ENCODE results near the gene OS9.

Gene OS9

GRCh38 chr12:57755454-57756372 lies 61.8 kb downstream of the OS9 start (continued):
- peak; percentile 60; the same call in 1 of the 2 replicates for TF ChIP-seq REST (tag by site-specific recombination; IDR thresholded peaks at IDR 0.05)
- peak; percentile 49; the same call in 1 of the 2 replicates for TF ChIP-seq KLF8 (tag by site-specific recombination; IDR thresholded peaks at IDR 0.05)
- TF ChIP-seq ZBTB26 (tag by site-specific recombination; optimal IDR thresholded peaks at IDR 0.05) = peak; percentile 82
- no peak for TF ChIP-seq REPIN1 (tag by site-specific recombination; IDR thresholded peaks at IDR 0.05; ENCODE audit: low read depth)
- TF ChIP-seq ZBTB11 (tag by site-specific recombination; conservative IDR thresholded peaks at IDR 0.05; ENCODE audit: low read depth) = 0 out of 2 replicates have a peak, but pooled peaks have one; percentile 22
- peak; percentile 93 for TF ChIP-seq KLF1 (tag by site-specific recombination; IDR thresholded peaks at IDR 0.05)
- peak; percentile 78 for TF ChIP-seq ZNF600 (tag by site-specific recombination; IDR thresholded peaks at IDR 0.05)
- 0 out of 2 replicates have a peak, but pooled peaks have one; percentile 22 for TF ChIP-seq ZBTB7A (tag by site-specific recombination; IDR thresholded peaks at IDR 0.05; ENCODE audit: low read depth)
- TF ChIP-seq ZNF423 (tag by site-specific recombination; IDR thresholded peaks at IDR 0.05) = peak; percentile 85
- peak; percentile 74; the same call in 1 of the 2 replicates for TF ChIP-seq ZBTB20 (tag by site-specific recombination; IDR thresholded peaks at IDR 0.05)

GRCh38 chr12:57756406-57757341 lies 62.7 kb downstream of the OS9 start:
- ChIA-PET CTCF (interaction anchor here (0.6 to 2.4 kb wide), 12 partner anchors 10 to 151 kb away, joined by 3 to 26 read pairs (median 3); partner anchors contain the start of genes CYP27B1, EEF1AKMT3, METTL1 and TSFM), POLR2A (interaction anchor here (1.4 to 2.0 kb wide), 3 partner anchors 10 to 15 kb away, joined by 4 to 8 read pairs (median 6); partner anchors contain the start of genes CYP27B1, EEF1AKMT3, METTL1 and TSPAN31)
- H3K27ac ChIP-seq (ENCODE audit: extremely low read depth, low read depth, low read length) = no peak overlapping the region
- TF ChIP-seq CTCF (tag by site-specific recombination; IDR thresholded peaks at IDR 0.05) (peak; percentile 80), PATZ1 (tag by site-specific recombination; IDR thresholded peaks at IDR 0.05) (peak; percentile 54; the same call in 1 of the 2 replicates), ZNF394 (tag by site-specific recombination; IDR thresholded peaks at IDR 0.05; ENCODE audit: borderline replicate concordance) (0 out of 2 replicates have a peak, but pooled peaks have one; percentile 40), PRDM1 (tag by site-specific recombination; IDR thresholded peaks at IDR 0.05) (peak; percentile 74), ZNF366 (tag by site-specific recombination; conservative IDR thresholded peaks at IDR 0.05) (peak; percentile 73), ZBTB10 (tag by site-specific recombination; IDR thresholded peaks at IDR 0.05) (peak; percentile 62; the same call in 1 of the 2 replicates)

More at GRCh38 chr12:57756406-57757341, 62.7 kb downstream of the OS9 start:
- H3K36me3 ChIP-seq (ENCODE audit: control insufficient read depth in 2 of 2, insufficient read depth in 1 of 2, low read length in 2 of 2) = peaks cover 10 to 40% of the 10 kb centered on the region in 2 experiments
- H3K4me3 ChIP-seq (ENCODE audit: low read depth, low read length) = no peak overlapping the region; the same call in none of the 2 replicates
- peaks cover 16% of the 10 kb centered on the region for H3K4me1 ChIP-seq (ENCODE audit: control insufficient read depth, insufficient read depth, low read length)
- H3K9me3 ChIP-seq (ENCODE audit: control insufficient read depth, insufficient read depth, low read depth, low read length) = no peaks in the 10 kb centered on the region

Measured in HEK293 (cell line).